Progenitor cell of endocrine pancreas (in vitro differentiated cells): ENCODE results near the gene TJAP1. TPM values are rescaled to one million over a fixed set of nuclear protein-coding genes. Genes with fewer than 3 reads are reported as not detected.

Experiments used
- DNase-seq: peaks from one replicate; pipeline ENCODE4 v3.0.0; 2021; ENCODE audit warnings: low spot score; ENCODE audit not compliant: unreplicated experiment
- H3K27ac Mint-ChIP-seq: 2 replicates; pipeline ENCODE4 v1.8.0; 2021; ENCODE audit warnings: mild to moderate bottlenecking, moderate library complexity, mixed read lengths
- H3K27me3 Mint-ChIP-seq: 2 replicates; pipeline ENCODE4 v1.8.0; 2021; ENCODE audit warnings: mixed read lengths
- H3K36me3 Mint-ChIP-seq: 2 replicates; pipeline ENCODE4 v1.8.0; 2022; ENCODE audit warnings: mixed read lengths; ENCODE audit not compliant: insufficient read depth
- H3K4me1 Mint-ChIP-seq: 2 replicates; pipeline ENCODE4 v1.8.0; 2021; ENCODE audit warnings: low read depth, mixed read lengths
- H3K4me3 Mint-ChIP-seq: 2 replicates; pipeline ENCODE4 v1.8.0; 2021; ENCODE audit warnings: low read depth, mild to moderate bottlenecking, moderate library complexity, mixed read lengths
- H3K9me3 Mint-ChIP-seq: 2 replicates; pipeline ENCODE4 v1.8.0; 2021; ENCODE audit warnings: low read depth, mixed read lengths
- microRNA-seq: library from miRNA; unstranded; fragments of <30 nt; microRNA quantifications from one replicate; pipeline ENCODE4 v1.1.0, GENCODE V29; 2020; ENCODE audit warnings: borderline number of aligned reads; ENCODE audit not compliant: unreplicated experiment
- total RNA-seq: library from RNA; stranded (reverse); gene quantifications from 2 replicates; pipeline ENCODE4 v1.2.1, GENCODE V29; 2021
- TF ChIP-seq, protein P1 (sequence below): fragments of 200-600 bp; sonication (generic); IDR thresholded peaks from one replicate; pipeline ENCODE4 v1.5.0; 2021; ENCODE audit warnings: antibody characterized with exemption, mild to moderate bottlenecking; ENCODE audit not compliant: unreplicated experiment

The TJAP1 gene
- total RNA-seq, 1 donor from 2014 or later = 65.8 TPM

DNA sequence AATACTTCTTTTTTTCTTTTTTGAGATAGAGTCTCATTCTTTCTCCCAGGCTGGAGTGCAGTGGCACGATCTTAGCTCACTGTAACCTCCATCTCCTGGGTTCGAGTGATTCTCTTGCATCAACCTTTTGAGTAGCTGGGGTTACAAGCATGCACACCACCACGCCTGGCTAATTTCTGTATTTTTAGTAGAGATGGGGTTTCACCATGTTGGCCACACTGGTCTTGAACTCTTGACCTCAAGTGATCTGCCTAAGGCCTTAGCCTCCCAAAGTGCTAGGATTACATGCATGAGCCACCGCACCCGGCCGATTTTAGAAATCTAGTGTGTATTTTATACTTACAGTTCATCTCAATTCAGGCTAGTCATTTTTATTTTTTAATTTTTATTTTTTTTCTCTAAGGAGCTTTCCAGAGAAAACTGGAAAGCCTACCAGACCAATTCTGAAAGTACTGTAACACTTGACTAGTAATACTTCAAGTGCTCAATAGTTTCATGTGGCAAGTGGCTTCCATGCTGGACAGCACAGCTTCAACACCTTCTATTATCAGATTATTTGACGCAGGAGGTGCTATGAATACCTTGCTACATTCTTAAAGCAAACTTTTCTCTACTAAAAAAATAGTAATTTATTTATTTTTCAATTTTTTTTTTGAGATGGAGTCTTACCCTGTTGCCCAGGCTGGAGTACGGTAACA is 64.6 kb downstream of the TJAP1 start:
- Mint-ChIP-seq H3K36me3 (peaks cover 26% of the 10 kb centered on the region), H3K4me3 (no peak overlapping the region), H3K27ac (no peak overlapping the region), H3K4me1 (no peaks in the 10 kb centered on the region), H3K27me3 (no peaks in the 10 kb centered on the region), H3K9me3 (no peaks in the 10 kb centered on the region)
- no peak for DNase-seq
- TF ChIP-seq, protein P1, sequence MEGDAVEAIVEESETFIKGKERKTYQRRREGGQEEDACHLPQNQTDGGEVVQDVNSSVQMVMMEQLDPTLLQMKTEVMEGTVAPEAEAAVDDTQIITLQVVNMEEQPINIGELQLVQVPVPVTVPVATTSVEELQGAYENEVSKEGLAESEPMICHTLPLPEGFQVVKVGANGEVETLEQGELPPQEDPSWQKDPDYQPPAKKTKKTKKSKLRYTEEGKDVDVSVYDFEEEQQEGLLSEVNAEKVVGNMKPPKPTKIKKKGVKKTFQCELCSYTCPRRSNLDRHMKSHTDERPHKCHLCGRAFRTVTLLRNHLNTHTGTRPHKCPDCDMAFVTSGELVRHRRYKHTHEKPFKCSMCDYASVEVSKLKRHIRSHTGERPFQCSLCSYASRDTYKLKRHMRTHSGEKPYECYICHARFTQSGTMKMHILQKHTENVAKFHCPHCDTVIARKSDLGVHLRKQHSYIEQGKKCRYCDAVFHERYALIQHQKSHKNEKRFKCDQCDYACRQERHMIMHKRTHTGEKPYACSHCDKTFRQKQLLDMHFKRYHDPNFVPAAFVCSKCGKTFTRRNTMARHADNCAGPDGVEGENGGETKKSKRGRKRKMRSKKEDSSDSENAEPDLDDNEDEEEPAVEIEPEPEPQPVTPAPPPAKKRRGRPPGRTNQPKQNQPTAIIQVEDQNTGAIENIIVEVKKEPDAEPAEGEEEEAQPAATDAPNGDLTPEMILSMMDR = no peak

DNA sequence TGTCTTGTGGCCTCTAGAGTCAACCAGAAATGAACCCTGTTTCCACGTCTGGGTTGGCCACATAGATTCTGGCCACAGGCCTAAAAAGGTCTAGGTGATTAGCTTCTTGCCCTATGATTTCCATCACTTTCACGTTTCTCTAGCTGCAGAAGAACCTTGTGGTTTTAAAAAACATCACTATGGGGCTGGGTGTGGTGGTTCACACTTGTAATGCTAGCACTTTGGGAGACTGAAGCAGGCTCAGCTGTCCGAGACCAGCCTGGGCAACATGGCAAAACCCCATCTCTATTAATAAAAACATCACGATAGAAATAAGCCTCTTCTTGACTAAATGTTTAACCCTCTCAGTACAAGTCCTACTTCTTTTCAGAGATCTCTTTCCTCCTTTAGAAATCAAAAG is 67.1 kb downstream of the TJAP1 start:
- Mint-ChIP-seq H3K36me3 (peaks cover 29% of the 10 kb centered on the region), H3K9me3 (no peaks in the 10 kb centered on the region), H3K27ac (no peak overlapping the region), H3K4me1 (no peaks in the 10 kb centered on the region), H3K4me3 (no peak overlapping the region), H3K27me3 (no peaks in the 10 kb centered on the region)
- TF ChIP-seq, protein P1 = no peak
- no peak for DNase-seq

DNA sequence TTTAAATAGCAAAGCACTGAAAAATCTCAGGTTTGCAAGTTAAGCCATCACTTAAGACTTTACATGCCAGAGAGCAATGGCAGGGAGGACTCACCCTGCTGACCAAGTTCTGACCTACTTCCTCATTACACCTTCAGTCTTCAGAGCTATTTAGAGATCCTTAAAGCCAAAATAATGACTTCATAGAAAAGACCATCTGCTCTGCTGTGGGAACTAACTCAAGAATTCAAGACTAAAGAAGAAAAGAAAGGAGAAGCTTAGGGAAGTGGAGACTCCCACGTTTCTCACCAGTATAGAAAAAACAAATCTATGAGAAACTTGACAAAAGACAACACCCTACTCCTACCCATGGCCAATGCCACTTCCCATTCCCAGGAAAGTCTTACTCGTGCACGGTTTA is 69.9 kb downstream of the TJAP1 start:
- Mint-ChIP-seq H3K4me1 (no peaks in the 10 kb centered on the region), H3K27ac (no peak overlapping the region), H3K27me3 (no peaks in the 10 kb centered on the region), H3K36me3 (peaks cover 26% of the 10 kb centered on the region), H3K4me3 (no peak overlapping the region), H3K9me3 (no peaks in the 10 kb centered on the region)
- TF ChIP-seq, protein P1 = no peak
- DNase-seq = no peak

Small RNA genes within 50 kb of the gene (microRNA-seq; reads per million reads assigned to microRNA genes)
- gene MIR6780B = 3.6 reads per million

Other genes with a start within 250 kb of the TJAP1 start
- 33.9 and 39.0 TPM in 2 replicates for gene DNPH1, start 248.1 kb upstream of the TJAP1 start, total RNA-seq
- gene TTBK1, start 234.1 kb upstream of the TJAP1 start, total RNA-seq = 1.4 and 1.7 TPM in 2 replicates
- not detected in 2 replicates for gene SLC22A7, start 179.3 kb upstream of the TJAP1 start, total RNA-seq
- gene CRIP3, start 168.7 kb upstream of the TJAP1 start, total RNA-seq = 2.3 and 2.4 TPM in 2 replicates
- 22.0 and 23.2 TPM in 2 replicates for gene ZNF318, start 107.9 kb upstream of the TJAP1 start, total RNA-seq
- gene ABCC10, start 50.0 kb upstream of the TJAP1 start, total RNA-seq = 68.5 and 68.8 TPM in 2 replicates
- gene DLK2, start 22.0 kb upstream of the TJAP1 start, total RNA-seq = 0.60 and 0.73 TPM in 2 replicates
- gene LRRC73, start 32.8 kb downstream of the TJAP1 start, total RNA-seq = 1.5 and 1.6 TPM in 2 replicates
- 121 and 136 TPM in 2 replicates for gene YIPF3, start 39.4 kb downstream of the TJAP1 start, total RNA-seq
- 45.4 and 47.4 TPM in 2 replicates for gene POLR1C, start 39.5 kb downstream of the TJAP1 start, total RNA-seq
- gene XPO5, start 98.5 kb downstream of the TJAP1 start, total RNA-seq = 64.0 and 70.7 TPM in 2 replicates
- gene POLH, start 98.6 kb downstream of the TJAP1 start, total RNA-seq = 14.5 and 19.6 TPM in 2 replicates
- 83.8 and 84.1 TPM in 2 replicates for gene GTPBP2, start 151.7 kb downstream of the TJAP1 start, total RNA-seq
- gene MAD2L1BP, start 158.3 kb downstream of the TJAP1 start, total RNA-seq = 31.4 and 31.8 TPM in 2 replicates
- 0.29 and 0.31 TPM in 2 replicates for gene RSPH9, start 167.5 kb downstream of the TJAP1 start, total RNA-seq
- gene MRPS18A, start 210.2 kb downstream of the TJAP1 start, total RNA-seq = 39.8 and 41.9 TPM in 2 replicates